HEK293 (cell line): Measurements from ENCODE around the gene OSBPL1A.
A peak's percentile ranks its signal among the peaks of the same experiment; 100 is the strongest.

Source experiments
- BCL11A ChIP-seq: fragments of 450-650 bp; formaldehyde crosslinking; IDR thresholded peaks from 2 replicates; pipeline ENCODE4 v1.5.1; 2016; ENCODE audit warnings: low read depth, missing biosample characterization, missing genetic modification characterization
- GLIS1 ChIP-seq: fragments of 450-650 bp; formaldehyde crosslinking; IDR thresholded peaks from 2 replicates; pipeline ENCODE4 v1.5.1; 2016; ENCODE audit warnings: missing biosample characterization, missing genetic modification characterization
- KLF7 ChIP-seq: fragments of 450-650 bp; formaldehyde crosslinking; IDR thresholded peaks from 2 replicates; pipeline ENCODE4 v1.5.1; 2016; ENCODE audit warnings: missing biosample characterization, missing genetic modification characterization, borderline replicate concordance
- REPIN1 ChIP-seq: fragments of 450-650 bp; formaldehyde crosslinking; IDR thresholded peaks from 2 replicates; pipeline ENCODE4 v1.5.1; 2017; ENCODE audit warnings: missing biosample characterization, missing genetic modification characterization, low read depth
- SCRT2 ChIP-seq: fragments of 450-650 bp; formaldehyde crosslinking; IDR thresholded peaks from 2 replicates; pipeline ENCODE4 v1.5.1; 2016; ENCODE audit warnings: missing biosample characterization, missing genetic modification characterization
- SP3 ChIP-seq: fragments of 450-650 bp; formaldehyde crosslinking; IDR thresholded peaks from 2 replicates; pipeline ENCODE4 v1.5.1; 2016; ENCODE audit warnings: missing biosample characterization, missing genetic modification characterization
- TRIM28 ChIP-seq: IDR thresholded peaks from 2 replicates; pipeline ENCODE4 v1.6.1; 2011; ENCODE audit warnings: low read length, control low read depth, borderline replicate concordance
- TSHZ1 ChIP-seq: fragments of 450-650 bp; formaldehyde crosslinking; IDR thresholded peaks from 2 replicates; pipeline ENCODE4 v1.5.1; 2016; ENCODE audit warnings: missing biosample characterization, missing genetic modification characterization, borderline replicate concordance
- WT1 ChIP-seq: fragments of 450-650 bp; formaldehyde crosslinking; IDR thresholded peaks from 2 replicates; pipeline ENCODE4 v1.5.1; 2016; ENCODE audit warnings: missing biosample characterization, missing genetic modification characterization
- ZBTB48 ChIP-seq: fragments of 450-650 bp; formaldehyde crosslinking; IDR thresholded peaks from 2 replicates; pipeline ENCODE4 v1.5.1; 2016; ENCODE audit warnings: missing biosample characterization, missing genetic modification characterization
- ZFP3 ChIP-seq: fragments of 450-650 bp; formaldehyde crosslinking; IDR thresholded peaks from 2 replicates; pipeline ENCODE4 v1.5.1; 2016; ENCODE audit warnings: low read depth, missing biosample characterization, missing genetic modification characterization
- ZFP41 ChIP-seq: fragments of 450-650 bp; formaldehyde crosslinking; IDR thresholded peaks from 2 replicates; pipeline ENCODE4 v1.5.1; 2016; ENCODE audit warnings: missing biosample characterization, missing genetic modification characterization, borderline replicate concordance
- ZNF221 ChIP-seq: fragments of 450-650 bp; formaldehyde crosslinking; IDR thresholded peaks from 2 replicates; pipeline ENCODE4 v1.5.1; 2017; ENCODE audit warnings: missing biosample characterization, missing genetic modification characterization, borderline replicate concordance
- ZNF239 ChIP-seq: fragments of 450-650 bp; formaldehyde crosslinking; IDR thresholded peaks from 2 replicates; pipeline ENCODE4 v1.5.1; 2016; ENCODE audit warnings: missing biosample characterization, missing genetic modification characterization
- ZNF248 ChIP-seq: fragments of 450-650 bp; formaldehyde crosslinking; IDR thresholded peaks from 2 replicates; pipeline ENCODE4 v1.5.1; 2017; ENCODE audit warnings: missing biosample characterization, missing genetic modification characterization
- ZNF280C ChIP-seq: fragments of 450-650 bp; formaldehyde crosslinking; IDR thresholded peaks from 2 replicates; pipeline ENCODE4 v1.5.1; 2016; ENCODE audit warnings: missing biosample characterization, missing genetic modification characterization
- ZNF335 ChIP-seq: fragments of 450-650 bp; formaldehyde crosslinking; conservative IDR thresholded peaks from 2 replicates; pipeline ENCODE4 v1.5.1; 2016; ENCODE audit warnings: missing biosample characterization, missing genetic modification characterization
- ZNF830 ChIP-seq: fragments of 450-650 bp; IDR thresholded peaks from 2 replicates; pipeline ENCODE4 v1.5.0; 2018; ENCODE audit warnings: missing biosample characterization, missing genetic modification characterization, low read depth, mild to moderate bottlenecking, moderate library complexity
- TF ChIP-seq, protein P1 (sequence below): fragments of 450-650 bp; formaldehyde crosslinking; IDR thresholded peaks from 2 replicates; pipeline ENCODE4 v1.5.1; 2017; ENCODE audit warnings: missing biosample characterization, mild to moderate bottlenecking, missing genetic modification characterization, moderate library complexity
- TF ChIP-seq, protein P2 (sequence below): fragments of 450-650 bp; formaldehyde crosslinking; IDR thresholded peaks from 2 replicates; pipeline ENCODE4 v1.5.1; 2016; ENCODE audit warnings: missing biosample characterization, missing genetic modification characterization, borderline replicate concordance
- TF ChIP-seq, protein P3 (sequence below): fragments of 450-650 bp; formaldehyde crosslinking; IDR thresholded peaks from 2 replicates; pipeline ENCODE4 v1.5.1; 2016; ENCODE audit warnings: missing biosample characterization, missing genetic modification characterization
- TF ChIP-seq, protein P4 (sequence below): fragments of 450-650 bp; formaldehyde crosslinking; IDR thresholded peaks from 2 replicates; pipeline ENCODE4 v1.5.1; 2016; ENCODE audit warnings: missing biosample characterization, missing genetic modification characterization
- TF ChIP-seq, protein P5 (sequence below): fragments of 450-650 bp; formaldehyde crosslinking; IDR thresholded peaks from 2 replicates; pipeline ENCODE4; 2016; ENCODE audit warnings: missing biosample characterization, missing genetic modification characterization

The OSBPL1A gene

GRCh38 chr18:24397131-24397693 is 412 bp downstream of the OSBPL1A start (continued):
- TF ChIP-seq TSHZ1 (tag by site-specific recombination): no peak
- no peak for TF ChIP-seq ZBTB48
- TF ChIP-seq, protein P1, sequence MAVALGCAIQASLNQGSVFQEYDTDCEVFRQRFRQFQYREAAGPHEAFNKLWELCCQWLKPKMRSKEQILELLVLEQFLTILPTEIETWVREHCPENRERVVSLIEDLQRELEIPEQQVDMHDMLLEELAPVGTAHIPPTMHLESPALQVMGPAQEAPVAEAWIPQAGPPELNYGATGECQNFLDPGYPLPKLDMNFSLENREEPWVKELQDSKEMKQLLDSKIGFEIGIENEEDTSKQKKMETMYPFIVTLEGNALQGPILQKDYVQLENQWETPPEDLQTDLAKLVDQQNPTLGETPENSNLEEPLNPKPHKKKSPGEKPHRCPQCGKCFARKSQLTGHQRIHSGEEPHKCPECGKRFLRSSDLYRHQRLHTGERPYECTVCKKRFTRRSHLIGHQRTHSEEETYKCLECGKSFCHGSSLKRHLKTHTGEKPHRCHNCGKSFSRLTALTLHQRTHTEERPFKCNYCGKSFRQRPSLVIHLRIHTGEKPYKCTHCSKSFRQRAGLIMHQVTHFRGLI (tag by site-specific recombination): peak; percentile 10; the same call in 1 of the 2 replicates
- no peak for TF ChIP-seq ZFP41 (tag by site-specific recombination)
- TF ChIP-seq ZFP3 (tag by site-specific recombination): no peak
- TF ChIP-seq KLF7: no peak
- TF ChIP-seq REPIN1 (tag by site-specific recombination): 0 out of 2 replicates have a peak, but pooled peaks have one; percentile 40
- TF ChIP-seq ZNF221 (tag by site-specific recombination): no peak
- no peak for TF ChIP-seq SCRT2 (tag by site-specific recombination)
- no peak for TF ChIP-seq ZNF239
- peak; percentile 85 for TF ChIP-seq ZNF335 (tag by site-specific recombination)
- no peak for TF ChIP-seq ZNF280C (tag by site-specific recombination)
- no peak for TF ChIP-seq SP3 (tag by site-specific recombination)
- TF ChIP-seq, protein P2, sequence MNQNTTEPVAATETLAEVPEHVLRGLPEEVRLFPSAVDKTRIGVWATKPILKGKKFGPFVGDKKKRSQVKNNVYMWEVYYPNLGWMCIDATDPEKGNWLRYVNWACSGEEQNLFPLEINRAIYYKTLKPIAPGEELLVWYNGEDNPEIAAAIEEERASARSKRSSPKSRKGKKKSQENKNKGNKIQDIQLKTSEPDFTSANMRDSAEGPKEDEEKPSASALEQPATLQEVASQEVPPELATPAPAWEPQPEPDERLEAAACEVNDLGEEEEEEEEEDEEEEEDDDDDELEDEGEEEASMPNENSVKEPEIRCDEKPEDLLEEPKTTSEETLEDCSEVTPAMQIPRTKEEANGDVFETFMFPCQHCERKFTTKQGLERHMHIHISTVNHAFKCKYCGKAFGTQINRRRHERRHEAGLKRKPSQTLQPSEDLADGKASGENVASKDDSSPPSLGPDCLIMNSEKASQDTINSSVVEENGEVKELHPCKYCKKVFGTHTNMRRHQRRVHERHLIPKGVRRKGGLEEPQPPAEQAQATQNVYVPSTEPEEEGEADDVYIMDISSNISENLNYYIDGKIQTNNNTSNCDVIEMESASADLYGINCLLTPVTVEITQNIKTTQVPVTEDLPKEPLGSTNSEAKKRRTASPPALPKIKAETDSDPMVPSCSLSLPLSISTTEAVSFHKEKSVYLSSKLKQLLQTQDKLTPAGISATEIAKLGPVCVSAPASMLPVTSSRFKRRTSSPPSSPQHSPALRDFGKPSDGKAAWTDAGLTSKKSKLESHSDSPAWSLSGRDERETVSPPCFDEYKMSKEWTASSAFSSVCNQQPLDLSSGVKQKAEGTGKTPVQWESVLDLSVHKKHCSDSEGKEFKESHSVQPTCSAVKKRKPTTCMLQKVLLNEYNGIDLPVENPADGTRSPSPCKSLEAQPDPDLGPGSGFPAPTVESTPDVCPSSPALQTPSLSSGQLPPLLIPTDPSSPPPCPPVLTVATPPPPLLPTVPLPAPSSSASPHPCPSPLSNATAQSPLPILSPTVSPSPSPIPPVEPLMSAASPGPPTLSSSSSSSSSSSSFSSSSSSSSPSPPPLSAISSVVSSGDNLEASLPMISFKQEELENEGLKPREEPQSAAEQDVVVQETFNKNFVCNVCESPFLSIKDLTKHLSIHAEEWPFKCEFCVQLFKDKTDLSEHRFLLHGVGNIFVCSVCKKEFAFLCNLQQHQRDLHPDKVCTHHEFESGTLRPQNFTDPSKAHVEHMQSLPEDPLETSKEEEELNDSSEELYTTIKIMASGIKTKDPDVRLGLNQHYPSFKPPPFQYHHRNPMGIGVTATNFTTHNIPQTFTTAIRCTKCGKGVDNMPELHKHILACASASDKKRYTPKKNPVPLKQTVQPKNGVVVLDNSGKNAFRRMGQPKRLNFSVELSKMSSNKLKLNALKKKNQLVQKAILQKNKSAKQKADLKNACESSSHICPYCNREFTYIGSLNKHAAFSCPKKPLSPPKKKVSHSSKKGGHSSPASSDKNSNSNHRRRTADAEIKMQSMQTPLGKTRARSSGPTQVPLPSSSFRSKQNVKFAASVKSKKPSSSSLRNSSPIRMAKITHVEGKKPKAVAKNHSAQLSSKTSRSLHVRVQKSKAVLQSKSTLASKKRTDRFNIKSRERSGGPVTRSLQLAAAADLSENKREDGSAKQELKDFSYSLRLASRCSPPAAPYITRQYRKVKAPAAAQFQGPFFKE (tag by site-specific recombination): no peak; the same call in 1 of the 2 replicates
- TF ChIP-seq, protein P3, sequence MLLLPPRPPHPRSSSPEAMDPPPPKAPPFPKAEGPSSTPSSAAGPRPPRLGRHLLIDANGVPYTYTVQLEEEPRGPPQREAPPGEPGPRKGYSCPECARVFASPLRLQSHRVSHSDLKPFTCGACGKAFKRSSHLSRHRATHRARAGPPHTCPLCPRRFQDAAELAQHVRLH (tag by site-specific recombination): peak; percentile 21; the same call in 1 of the 2 replicates
- TF ChIP-seq, protein P4, sequence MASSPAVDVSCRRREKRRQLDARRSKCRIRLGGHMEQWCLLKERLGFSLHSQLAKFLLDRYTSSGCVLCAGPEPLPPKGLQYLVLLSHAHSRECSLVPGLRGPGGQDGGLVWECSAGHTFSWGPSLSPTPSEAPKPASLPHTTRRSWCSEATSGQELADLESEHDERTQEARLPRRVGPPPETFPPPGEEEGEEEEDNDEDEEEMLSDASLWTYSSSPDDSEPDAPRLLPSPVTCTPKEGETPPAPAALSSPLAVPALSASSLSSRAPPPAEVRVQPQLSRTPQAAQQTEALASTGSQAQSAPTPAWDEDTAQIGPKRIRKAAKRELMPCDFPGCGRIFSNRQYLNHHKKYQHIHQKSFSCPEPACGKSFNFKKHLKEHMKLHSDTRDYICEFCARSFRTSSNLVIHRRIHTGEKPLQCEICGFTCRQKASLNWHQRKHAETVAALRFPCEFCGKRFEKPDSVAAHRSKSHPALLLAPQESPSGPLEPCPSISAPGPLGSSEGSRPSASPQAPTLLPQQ (tag by site-specific recombination): 0 out of 2 replicates have a peak, but pooled peaks have one; percentile 83
- TF ChIP-seq WT1 (tag by site-specific recombination): 0 out of 2 replicates have a peak, but pooled peaks have one; percentile 30
- TF ChIP-seq TRIM28: no peak
- no peak for TF ChIP-seq ZNF248 (tag by site-specific recombination)
- TF ChIP-seq, protein P5, sequence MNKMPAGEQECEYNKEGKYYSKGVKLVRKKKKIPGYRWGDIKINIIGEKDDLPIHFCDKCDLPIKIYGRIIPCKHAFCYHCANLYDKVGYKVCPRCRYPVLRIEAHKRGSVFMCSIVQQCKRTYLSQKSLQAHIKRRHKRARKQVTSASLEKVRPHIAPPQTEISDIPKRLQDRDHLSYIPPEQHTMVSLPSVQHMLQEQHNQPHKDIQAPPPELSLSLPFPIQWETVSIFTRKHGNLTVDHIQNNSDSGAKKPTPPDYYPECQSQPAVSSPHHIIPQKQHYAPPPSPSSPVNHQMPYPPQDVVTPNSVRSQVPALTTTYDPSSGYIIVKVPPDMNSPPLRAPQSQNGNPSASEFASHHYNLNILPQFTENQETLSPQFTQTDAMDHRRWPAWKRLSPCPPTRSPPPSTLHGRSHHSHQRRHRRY (tag by site-specific recombination): no peak
- TF ChIP-seq GLIS1: peak; percentile 95
- TF ChIP-seq ZNF830 (tag by site-specific recombination): no peak
- TF ChIP-seq BCL11A: no peak
